CD4-positive, alpha-beta T cell treated with Interleukin-15 for 1 hour (primary cell): Measurements from ENCODE around the gene RAPGEF4.

Experiments used
- DNase-seq: peaks from one replicate; pipeline ENCODE4 v3.0.0-alpha.2; 2020

RAPGEF4 gene

GRCh38 chr2:172735582-172736423 is at the start of gene RAPGEF4:
Gene RAPGEF4 (plus strand): TSS chr2:172735845. CDS start chr2:172735984, 139 bp downstream.
- no peak for DNase-seq

DNA sequence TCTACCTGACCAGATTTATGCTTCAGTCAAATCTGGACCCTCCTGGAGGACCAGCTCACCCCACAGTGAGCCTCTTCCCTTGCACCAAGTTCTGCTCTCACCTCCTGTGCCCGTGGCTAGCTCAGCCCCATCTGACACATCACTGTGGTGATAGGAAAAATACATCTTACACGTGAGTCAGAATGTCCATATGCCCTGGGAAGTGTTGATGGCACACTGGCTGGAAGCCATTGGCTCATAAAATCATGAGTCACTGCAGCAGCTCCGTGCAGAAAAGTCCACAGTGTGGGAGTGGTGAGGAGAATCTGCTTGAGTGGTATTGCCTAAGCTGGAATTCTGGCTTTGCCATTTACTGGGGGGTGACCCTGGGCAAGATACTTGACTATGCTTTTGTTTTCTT is 42.6 kb upstream of the RAPGEF4 start:
- DNase-seq, result no peak

GRCh38 chr2:172693529-172694455 is 41.9 kb upstream of the RAPGEF4 start:
- no peak for DNase-seq

- DNase-seq, result no peak
These were observed 38.3 kb upstream of the RAPGEF4 start for GRCh38 chr2:172697296-172697695.

DNA sequence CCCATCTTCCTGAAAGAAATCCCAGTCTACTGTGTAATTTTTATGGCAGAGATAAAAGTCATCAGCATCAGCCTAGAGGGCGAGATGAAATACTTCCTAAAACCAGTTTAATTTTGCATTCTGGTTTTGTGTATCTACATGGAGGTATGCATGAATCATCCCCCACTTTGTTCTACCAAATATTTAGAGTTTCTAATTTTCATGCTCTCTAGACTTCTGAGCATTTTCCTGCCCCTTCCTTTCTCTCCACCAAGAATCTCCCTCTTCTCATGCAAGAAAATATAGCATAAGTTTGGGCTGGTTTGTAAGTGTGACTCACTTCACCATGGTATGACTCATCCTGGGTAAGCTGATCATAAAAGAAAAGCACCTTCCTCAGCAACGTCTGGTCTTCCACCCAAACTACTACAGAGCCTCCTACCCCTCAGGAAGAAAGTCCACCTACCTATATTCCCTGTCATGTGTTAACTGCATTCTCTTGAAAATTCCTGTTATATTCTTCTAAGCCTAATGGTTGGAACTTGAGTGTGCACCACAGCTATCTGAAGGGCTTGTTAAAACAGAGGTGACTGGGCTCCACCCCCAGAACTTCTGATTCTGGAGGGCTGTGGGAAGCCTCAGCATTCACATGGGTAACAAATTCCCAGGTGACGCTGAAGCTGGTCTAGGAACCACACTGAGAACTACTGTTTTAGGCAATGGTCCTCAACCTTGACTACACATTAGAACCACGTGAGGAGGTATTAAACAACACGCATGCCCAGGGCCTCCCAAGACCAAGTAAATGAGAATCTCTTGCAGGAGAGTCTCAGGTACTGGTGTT is 37.4 kb upstream of the RAPGEF4 start:
- DNase-seq, result no peak

- DNase-seq, result no peak
These were observed 34.4 kb upstream of the RAPGEF4 start for GRCh38 chr2:172701250-172701649.

- no peak for DNase-seq
These were observed 33.2 kb upstream of the RAPGEF4 start for GRCh38 chr2:172702451-172702850.

DNA sequence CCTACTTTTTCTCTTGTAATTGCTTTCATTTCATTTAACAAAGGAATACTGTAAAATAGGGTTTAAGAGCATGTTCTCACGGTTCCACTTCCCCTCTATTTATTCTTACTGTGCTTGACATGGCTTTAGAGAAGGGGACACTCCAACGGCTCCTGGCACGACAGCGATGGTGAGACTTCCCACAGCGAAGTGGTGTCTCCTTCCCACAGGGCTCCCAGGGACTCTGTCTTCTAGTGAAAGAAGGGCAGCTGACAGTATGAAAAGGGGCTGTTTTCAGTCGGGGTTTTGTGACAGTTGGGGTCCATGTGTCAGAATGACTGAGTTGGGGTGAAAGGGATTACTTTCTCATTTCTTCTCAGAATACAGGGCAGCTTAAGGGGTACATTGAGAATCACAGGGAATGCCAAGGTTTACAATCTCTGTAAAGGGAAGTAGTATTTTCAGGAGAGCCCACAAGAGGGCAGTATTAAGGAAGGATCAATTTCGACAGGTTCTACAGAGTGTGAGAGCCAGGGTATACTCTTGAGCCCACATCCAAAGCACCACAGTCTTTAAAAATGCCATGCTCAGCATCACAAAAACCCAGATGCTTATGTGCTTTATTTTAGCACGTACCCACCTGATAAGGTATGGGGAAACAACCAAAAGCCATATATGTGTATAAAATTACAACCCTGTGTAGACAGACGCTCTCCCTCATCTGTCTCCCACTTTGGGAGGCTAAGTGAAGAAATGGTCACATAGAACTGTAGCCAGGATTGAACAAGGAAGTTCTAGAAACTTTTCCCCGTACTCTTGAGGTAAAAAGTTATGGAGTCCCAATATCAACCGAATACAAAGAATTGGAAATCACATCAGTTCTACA is 31.3 kb upstream of the RAPGEF4 start:
- DNase-seq, result no peak

DNA sequence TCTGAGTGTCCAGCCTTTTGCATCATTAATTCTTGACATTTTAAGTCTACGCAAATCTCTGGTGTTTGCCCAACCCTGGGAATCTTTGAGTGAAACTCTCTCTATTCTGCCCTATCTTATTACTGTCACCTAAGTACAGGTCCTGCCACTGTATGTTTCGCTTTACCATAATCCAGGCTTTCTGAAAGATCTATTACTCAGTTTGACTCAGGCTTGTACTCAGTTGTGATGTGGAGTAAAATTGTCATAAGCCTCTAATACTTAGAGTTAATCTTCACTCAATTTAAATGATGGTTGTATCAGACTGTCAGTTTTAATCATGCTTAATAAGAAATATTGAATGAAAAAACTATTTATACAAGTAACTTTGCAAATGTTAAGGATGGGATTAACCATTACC is 30.3 kb upstream of the RAPGEF4 start:
- no peak for DNase-seq

DNA sequence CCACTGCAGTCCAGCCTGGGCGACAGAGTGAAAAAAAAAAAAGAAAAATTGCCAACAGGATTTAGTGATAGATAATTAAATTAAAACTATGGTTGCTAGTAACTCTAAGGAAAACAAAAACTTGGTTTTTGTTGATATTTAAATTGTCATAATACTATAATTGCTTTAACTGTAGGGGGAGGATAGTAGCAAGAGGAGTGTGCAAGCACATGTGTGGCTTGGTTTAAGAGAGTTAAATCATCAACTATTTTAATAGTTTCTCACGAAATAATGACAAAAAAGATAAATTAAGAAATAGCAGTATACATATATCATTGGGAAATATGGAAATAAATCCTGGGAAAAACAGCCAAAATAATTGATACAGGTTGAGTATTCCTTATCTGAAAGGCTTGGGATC is 27.4 kb upstream of the RAPGEF4 start:
- no peak for DNase-seq

- no peak for DNase-seq
These were observed 25.9 kb upstream of the RAPGEF4 start for GRCh38 chr2:172709566-172710291.

GRCh38 chr2:172710584-172711047 is 25.0 kb upstream of the RAPGEF4 start:
- no peak for DNase-seq

DNA sequence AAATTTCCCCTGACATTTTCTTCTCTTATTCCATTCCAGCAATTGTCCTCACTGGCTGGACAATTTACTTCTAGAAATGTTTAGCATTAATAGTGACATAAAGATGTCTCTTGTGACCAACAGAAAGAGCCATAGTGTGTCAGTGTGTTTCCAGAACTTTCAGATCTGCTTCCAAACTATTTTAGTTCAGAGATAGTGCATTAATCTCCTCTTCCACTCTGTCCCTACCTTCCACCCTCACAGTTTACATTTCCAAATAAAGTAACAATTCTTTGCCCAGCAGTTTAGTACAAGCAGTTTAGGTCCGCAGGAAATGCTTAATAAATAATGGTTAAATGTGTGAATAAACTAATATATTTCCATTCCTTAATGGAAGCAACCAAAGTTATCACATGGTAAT is 24.5 kb upstream of the RAPGEF4 start:
- DNase-seq, result no peak

DNA sequence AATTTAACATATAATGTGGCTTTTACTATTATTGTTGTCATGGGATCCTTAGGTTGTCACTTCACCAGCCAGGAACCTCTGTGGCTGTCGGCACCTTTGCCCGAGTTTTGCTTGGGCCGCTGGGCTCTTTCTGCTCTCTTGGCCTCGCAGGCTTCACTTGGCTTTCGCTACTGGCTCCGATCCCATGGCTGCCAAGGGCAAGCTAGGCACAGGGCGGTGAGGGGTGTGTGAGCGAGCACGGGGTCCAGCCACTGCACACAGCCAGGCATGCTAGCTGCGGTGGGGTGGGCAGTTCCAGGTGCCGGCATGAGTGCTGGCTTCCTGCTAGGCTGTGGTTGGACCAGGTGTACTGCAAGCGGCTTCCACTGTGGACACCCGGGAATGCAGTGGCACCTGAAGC is 23.4 kb upstream of the RAPGEF4 start:
- no peak for DNase-seq

DNA sequence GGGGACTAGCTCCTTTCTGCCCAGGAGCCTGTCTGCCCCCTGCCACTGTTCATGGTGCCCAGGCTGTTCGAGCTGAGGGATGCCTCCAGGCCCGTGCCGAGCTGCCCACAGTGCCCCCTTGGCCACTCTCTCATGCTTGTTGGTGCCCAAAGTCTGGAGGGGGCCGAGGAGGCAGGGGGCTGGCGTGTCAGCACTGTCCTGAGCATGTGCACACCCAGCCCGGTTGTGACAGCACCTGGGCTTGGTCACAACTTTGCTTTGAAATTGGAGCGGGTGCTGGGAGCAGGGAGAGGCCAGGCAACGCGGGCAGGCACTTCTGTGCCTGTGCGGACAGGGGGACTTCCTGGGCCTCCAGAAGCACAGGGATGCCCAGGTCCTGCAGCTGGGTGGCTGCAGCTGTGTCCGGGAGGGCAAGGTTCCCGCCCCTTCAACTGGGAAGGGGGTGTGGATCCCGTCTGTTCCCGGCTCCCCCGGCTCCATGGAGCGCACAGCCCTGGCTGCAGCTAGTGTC is 22.2 kb upstream of the RAPGEF4 start:
- no peak for DNase-seq

DNA sequence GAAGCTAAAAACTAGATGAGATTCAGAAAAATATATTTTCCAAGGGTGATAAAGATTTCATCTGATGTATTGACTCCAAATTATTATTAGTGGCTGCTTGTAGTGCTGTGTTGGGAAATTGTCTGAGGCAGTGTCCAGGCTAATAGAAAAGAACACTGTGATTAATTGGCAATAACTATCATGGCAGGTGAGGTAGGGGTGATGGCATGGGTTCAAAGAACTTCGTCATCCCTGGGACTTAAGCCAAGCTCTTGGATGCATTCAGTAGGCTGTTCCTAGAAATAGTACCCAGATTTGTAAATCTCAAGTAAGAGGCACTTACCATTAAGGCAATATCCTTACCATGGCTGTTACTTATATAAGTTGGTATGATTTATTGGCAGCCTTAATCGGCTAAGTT is 13.2 kb upstream of the RAPGEF4 start:
- DNase-seq, result no peak

- DNase-seq, result no peak
These were observed 12.4 kb upstream of the RAPGEF4 start for GRCh38 chr2:172723286-172723685.

GRCh38 chr2:172724724-172725123 is 10.9 kb upstream of the RAPGEF4 start:
- no peak for DNase-seq

DNA sequence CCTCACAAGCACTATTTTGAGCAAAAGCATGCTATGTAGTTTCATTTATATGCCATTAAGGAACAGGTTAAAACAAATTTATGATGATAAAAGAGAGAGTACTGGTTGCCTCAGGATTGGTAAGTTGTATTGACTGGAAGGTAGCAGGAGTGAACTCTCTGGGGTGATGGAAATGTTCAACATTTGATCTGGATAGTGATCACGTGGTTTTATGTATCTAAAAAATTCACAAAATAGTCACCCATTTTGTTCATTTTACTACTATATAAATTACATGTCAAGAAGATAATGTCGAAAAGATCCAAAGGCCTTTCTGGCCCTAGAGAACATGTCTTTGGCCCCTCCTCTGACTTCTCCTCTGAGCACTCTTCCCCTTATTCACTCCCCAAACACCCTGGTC is 10.4 kb upstream of the RAPGEF4 start:
- no peak for DNase-seq

GRCh38 chr2:172725746-172726145 is 9.9 kb upstream of the RAPGEF4 start:
- DNase-seq, result no peak

- DNase-seq, result no peak
These were observed 9.4 kb upstream of the RAPGEF4 start for GRCh38 chr2:172726172-172726735.
